ENCODE data around the gene MTFP1.

The MTFP1 gene

GRCh38 chr22:30404307-30404706 is 21.3 kb upstream of the MTFP1 start:
- no peak for TF ChIP-seq CTCF (IDR thresholded peaks at IDR 0.05)
- H3K27ac ChIP-seq, result no peak overlapping the region
- no peak for DNase-seq (ENCODE audit: low spot score)
- no peak overlapping the region for H3K4me3 ChIP-seq

GRCh38 chr22:30405731-30406130 is 19.8 kb upstream of the MTFP1 start:
- DNase-seq (ENCODE audit: low spot score), result no peak
- no peak for TF ChIP-seq CTCF (IDR thresholded peaks at IDR 0.05)
- Histone ChIP-seq H3K4me3 (no peak overlapping the region), H3K27ac (no peak overlapping the region)

- TF ChIP-seq CTCF (IDR thresholded peaks at IDR 0.05), result no peak
- Histone ChIP-seq H3K27ac (no peak overlapping the region), H3K4me3 (no peak overlapping the region)
- DNase-seq (ENCODE audit: low spot score), result no peak
Observed at GRCh38 chr22:30406400-30406799, 19.2 kb upstream of the MTFP1 start.

- Histone ChIP-seq H3K27ac (no peak overlapping the region), H3K4me3 (no peak overlapping the region)
- TF ChIP-seq CTCF (IDR thresholded peaks at IDR 0.05), result no peak
- DNase-seq (ENCODE audit: low spot score), result no peak
Observed at GRCh38 chr22:30408388-30409102, 17.0 kb upstream of the MTFP1 start.

- Histone ChIP-seq H3K4me3 (no peak overlapping the region), H3K27ac (no peak overlapping the region)
- TF ChIP-seq CTCF (IDR thresholded peaks at IDR 0.05), result no peak
- no peak for DNase-seq (ENCODE audit: low spot score)
Observed at GRCh38 chr22:30411780-30412179, 13.8 kb upstream of the MTFP1 start.

GRCh38 chr22:30413001-30413400 is 12.6 kb upstream of the MTFP1 start:
- H3K27ac ChIP-seq, result no peak overlapping the region
- no peak for TF ChIP-seq CTCF (IDR thresholded peaks at IDR 0.05)
- no peak for DNase-seq (ENCODE audit: low spot score)
- H3K4me3 ChIP-seq, result no peak overlapping the region

GRCh38 chr22:30413745-30414524 is 11.6 kb upstream of the MTFP1 start:
- DNase-seq (ENCODE audit: low spot score), result no peak
- H3K27ac ChIP-seq, result no peak overlapping the region

More at GRCh38 chr22:30413745-30414524, 11.6 kb upstream of the MTFP1 start:
- TF ChIP-seq CTCF (IDR thresholded peaks at IDR 0.05), result no peak
- no peak overlapping the region for H3K4me3 ChIP-seq
